Mesodermal cell (in vitro differentiated cells): ENCODE results near the gene SPATA31A6. TPM values are rescaled to one million over a fixed set of nuclear protein-coding genes. Genes with fewer than 3 reads are reported as not detected.
"Not testable (repeated sequence)": the region's sequence is repeated elsewhere in the genome, so short reads cannot be mapped to it uniquely, and the experiment has no call there.

Experiments used
- H3K27ac ChIP-seq: 2 replicates; pipeline ENCODE4 v1.7.0; 2013; ENCODE audit warnings: mild to moderate bottlenecking, low read depth, low read length, moderate library complexity; ENCODE audit not compliant: severe bottlenecking
- H3K36me3 ChIP-seq: 2 replicates; pipeline ENCODE4 v1.7.1; 2013; ENCODE audit warnings: mild to moderate bottlenecking, low read length, moderate library complexity; ENCODE audit not compliant: control insufficient read depth, insufficient read depth
- H3K4me1 ChIP-seq: one replicate; pipeline ENCODE4 v1.7.1; 2013; ENCODE audit warnings: mild to moderate bottlenecking, low read length; ENCODE audit not compliant: insufficient read depth, control insufficient read depth, poor library complexity, severe bottlenecking
- H3K4me3 ChIP-seq: 2 replicates; pipeline ENCODE4 v1.7.0; 2013; ENCODE audit warnings: low read length, control low read depth, mild to moderate bottlenecking; ENCODE audit not compliant: insufficient read depth, poor library complexity, severe bottlenecking; ENCODE audit errors: extremely low read depth
- H3K9me3 ChIP-seq: 2 replicates; pipeline ENCODE4 v1.7.1; 2013; ENCODE audit warnings: mild to moderate bottlenecking, low read length, moderate library complexity; ENCODE audit not compliant: control insufficient read depth
- WGBS, 2 experiments: methylation state at CpG; one replicate each; pipeline ENCODE4 v1.1.5; 2013; ENCODE audit warnings: missing lambda C conversion rate in 2 of 2; ENCODE audit not compliant: insufficient coverage in 2 of 2; 5-methylcytosine and 5-hydroxymethylcytosine counted together
- polyA plus RNA-seq, 2 experiments: library from polyadenylated mRNA; stranded (reverse); fragments of 50-300 nt; gene quantifications; one replicate each; pipeline ENCODE4 v1.2.3, GENCODE V29; 2013

The SPATA31A6 gene
- not detected for polyA plus RNA-seq (2013, experiment 1 of 2)
- not detected for polyA plus RNA-seq (2013, experiment 2 of 2)

- H3K27ac ChIP-seq, H3K9me3 ChIP-seq, H3K4me3 ChIP-seq, H3K36me3 ChIP-seq, H3K4me1 ChIP-seq: not testable (repeated sequence)
- WGBS, 2 experiments = 60% methylated on average over 1 of the region's 5 CpGs; no CpG with 5 or more reads in 1 of the 2 experiments
Observed at GRCh38 chr9:42183359-42183758, at the start of gene SPATA31A6. Gene SPATA31A6 (plus strand): TSS chr9:42183659. CDS start chr9:42183688, 29 bp downstream.

- no CpG with 5 or more reads among the region's 1 CpG for WGBS, 2 experiments
Observed at GRCh38 chr9:42160299-42160698, 23.2 kb upstream of the SPATA31A6 start.

GRCh38 chr9:42219861-42220260 lies 36.4 kb downstream of the SPATA31A6 start:
- H3K4me1 ChIP-seq, H3K36me3 ChIP-seq, H3K9me3 ChIP-seq, H3K4me3 ChIP-seq, H3K27ac ChIP-seq: not testable (repeated sequence)
- whole genome bisulfite sequencing, 2 experiments = no CpG with 5 or more reads among the region's 2 CpGs

More at GRCh38 chr9:42160299-42160698, 23.2 kb upstream of the SPATA31A6 start:
- not testable (repeated sequence) for H3K4me3 ChIP-seq, H3K36me3 ChIP-seq, H3K9me3 ChIP-seq, H3K27ac ChIP-seq, H3K4me1 ChIP-seq

GRCh38 chr9:42223230-42223629 lies 39.8 kb downstream of the SPATA31A6 start:
- WGBS, 2 experiments = no CpG with 5 or more reads among the region's 10 CpGs
- not testable (repeated sequence) for H3K4me1 ChIP-seq, H3K9me3 ChIP-seq, H3K27ac ChIP-seq, H3K4me3 ChIP-seq, H3K36me3 ChIP-seq

- not testable (repeated sequence) for H3K36me3 ChIP-seq
- 60% methylated on average over 1 of the region's 4 CpGs; no CpG with 5 or more reads in 1 of the 2 experiments for WGBS, 2 experiments
Observed at GRCh38 chr9:42233031-42233430, 49.6 kb downstream of the SPATA31A6 start.

GRCh38 chr9:42234610-42235009 lies 51.2 kb downstream of the SPATA31A6 start:
- not testable (repeated sequence) for H3K36me3 ChIP-seq, H3K4me1 ChIP-seq, H3K27ac ChIP-seq, H3K9me3 ChIP-seq, H3K4me3 ChIP-seq

More at GRCh38 chr9:42233031-42233430, 49.6 kb downstream of the SPATA31A6 start:
- not testable (repeated sequence) for H3K9me3 ChIP-seq, H3K4me3 ChIP-seq, H3K4me1 ChIP-seq, H3K27ac ChIP-seq

GRCh38 chr9:42235352-42235991 lies 52.0 kb downstream of the SPATA31A6 start:
- H3K4me1 ChIP-seq, H3K27ac ChIP-seq, H3K4me3 ChIP-seq, H3K9me3 ChIP-seq, H3K36me3 ChIP-seq: not testable (repeated sequence)
- no CpG with 5 or more reads among the region's 1 CpG for WGBS, 2 experiments

- H3K4me1 ChIP-seq, H3K27ac ChIP-seq, H3K4me3 ChIP-seq, H3K36me3 ChIP-seq, H3K9me3 ChIP-seq: not testable (repeated sequence)
Observed at GRCh38 chr9:42236097-42236496, 52.6 kb downstream of the SPATA31A6 start.

GRCh38 chr9:42237381-42237780 lies 53.9 kb downstream of the SPATA31A6 start:
- H3K36me3 ChIP-seq, H3K9me3 ChIP-seq, H3K4me1 ChIP-seq, H3K27ac ChIP-seq, H3K4me3 ChIP-seq: not testable (repeated sequence)
- 60 to 64% methylated on average over 1 of the region's 3 CpGs for WGBS, 2 experiments

- H3K9me3 ChIP-seq, H3K4me1 ChIP-seq, H3K4me3 ChIP-seq, H3K27ac ChIP-seq, H3K36me3 ChIP-seq: not testable (repeated sequence)
- WGBS, 2 experiments = 86 to 92% methylated on average over 2 of the region's 2 CpGs
Observed at GRCh38 chr9:42238862-42239261, 55.4 kb downstream of the SPATA31A6 start.
